ENCODE measurements around the gene LIN54. TPM values are rescaled to one million over a fixed set of nuclear protein-coding genes. Genes with fewer than 3 reads are reported as not detected.

Gene LIN54
- total and polyA plus RNA-seq, 2 of the 13 experiments (the other 11 are each of a cell fraction or from before 2014, with no cell fraction given), result 25.2 to 32.9 TPM

- TF ChIP-seq MAX (IDR thresholded peaks at IDR 0.05) (peak; percentile 32; the same call in 1 of the 2 replicates), GZF1 (CRISPR knock-in tag; IDR thresholded peaks at IDR 0.05) (no peak), ZNF101 (CRISPR knock-in tag; IDR thresholded peaks at IDR 0.05; ENCODE audit: borderline replicate concordance, low read depth) (no peak), MBD4 (IDR thresholded peaks at IDR 0.05; ENCODE audit: borderline replicate concordance, low read length) (peak; percentile 59; the same call in 1 of the 2 replicates), CREB3 (CRISPR knock-in tag; IDR thresholded peaks at IDR 0.05) (no peak), REPIN1 (CRISPR knock-in tag; IDR thresholded peaks at IDR 0.05; ENCODE audit: borderline replicate concordance, low read depth) (0 out of 2 replicates have a peak, but pooled peaks have one; percentile 24), ZNF83 (CRISPR knock-in tag; IDR thresholded peaks at IDR 0.05; ENCODE audit: borderline replicate concordance) (no peak), ISL2 (CRISPR knock-in tag; IDR thresholded peaks at IDR 0.05) (no peak), ZNF883 (CRISPR knock-in tag; IDR thresholded peaks at IDR 0.05; ENCODE audit: not compliant biosample characterization) (no peak), NFATC3 (CRISPR knock-in tag; IDR thresholded peaks at IDR 0.05) (no peak), ARID3A (IDR thresholded peaks at IDR 0.05; ENCODE audit: low read depth, low read length) (peak; percentile 69), MED1 (CRISPR knock-in tag; IDR thresholded peaks at IDR 0.05) (no peak), HNRNPUL1 (IDR thresholded peaks at IDR 0.05; ENCODE audit: low read depth, low read length) (0 out of 2 replicates have a peak, but pooled peaks have one; percentile 53), RBFOX2 (IDR thresholded peaks at IDR 0.05; ENCODE audit: low read depth, low read length) (peak; percentile 77), ZMYM3 (CRISPR knock-in tag; IDR thresholded peaks at IDR 0.05) (no peak)
- TF ChIP-seq, protein P1, sequence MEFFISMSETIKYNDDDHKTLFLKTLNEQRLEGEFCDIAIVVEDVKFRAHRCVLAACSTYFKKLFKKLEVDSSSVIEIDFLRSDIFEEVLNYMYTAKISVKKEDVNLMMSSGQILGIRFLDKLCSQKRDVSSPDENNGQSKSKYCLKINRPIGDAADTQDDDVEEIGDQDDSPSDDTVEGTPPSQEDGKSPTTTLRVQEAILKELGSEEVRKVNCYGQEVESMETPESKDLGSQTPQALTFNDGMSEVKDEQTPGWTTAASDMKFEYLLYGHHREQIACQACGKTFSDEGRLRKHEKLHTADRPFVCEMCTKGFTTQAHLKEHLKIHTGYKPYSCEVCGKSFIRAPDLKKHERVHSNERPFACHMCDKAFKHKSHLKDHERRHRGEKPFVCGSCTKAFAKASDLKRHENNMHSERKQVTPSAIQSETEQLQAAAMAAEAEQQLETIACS (CRISPR knock-in tag; IDR thresholded peaks at IDR 0.05), result no peak
- TF ChIP-seq, protein P2, sequence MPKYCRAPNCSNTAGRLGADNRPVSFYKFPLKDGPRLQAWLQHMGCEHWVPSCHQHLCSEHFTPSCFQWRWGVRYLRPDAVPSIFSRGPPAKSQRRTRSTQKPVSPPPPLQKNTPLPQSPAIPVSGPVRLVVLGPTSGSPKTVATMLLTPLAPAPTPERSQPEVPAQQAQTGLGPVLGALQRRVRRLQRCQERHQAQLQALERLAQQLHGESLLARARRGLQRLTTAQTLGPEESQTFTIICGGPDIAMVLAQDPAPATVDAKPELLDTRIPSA (CRISPR knock-in tag; IDR thresholded peaks at IDR 0.05; ENCODE audit: borderline replicate concordance), result no peak
- TF ChIP-seq, protein P3, sequence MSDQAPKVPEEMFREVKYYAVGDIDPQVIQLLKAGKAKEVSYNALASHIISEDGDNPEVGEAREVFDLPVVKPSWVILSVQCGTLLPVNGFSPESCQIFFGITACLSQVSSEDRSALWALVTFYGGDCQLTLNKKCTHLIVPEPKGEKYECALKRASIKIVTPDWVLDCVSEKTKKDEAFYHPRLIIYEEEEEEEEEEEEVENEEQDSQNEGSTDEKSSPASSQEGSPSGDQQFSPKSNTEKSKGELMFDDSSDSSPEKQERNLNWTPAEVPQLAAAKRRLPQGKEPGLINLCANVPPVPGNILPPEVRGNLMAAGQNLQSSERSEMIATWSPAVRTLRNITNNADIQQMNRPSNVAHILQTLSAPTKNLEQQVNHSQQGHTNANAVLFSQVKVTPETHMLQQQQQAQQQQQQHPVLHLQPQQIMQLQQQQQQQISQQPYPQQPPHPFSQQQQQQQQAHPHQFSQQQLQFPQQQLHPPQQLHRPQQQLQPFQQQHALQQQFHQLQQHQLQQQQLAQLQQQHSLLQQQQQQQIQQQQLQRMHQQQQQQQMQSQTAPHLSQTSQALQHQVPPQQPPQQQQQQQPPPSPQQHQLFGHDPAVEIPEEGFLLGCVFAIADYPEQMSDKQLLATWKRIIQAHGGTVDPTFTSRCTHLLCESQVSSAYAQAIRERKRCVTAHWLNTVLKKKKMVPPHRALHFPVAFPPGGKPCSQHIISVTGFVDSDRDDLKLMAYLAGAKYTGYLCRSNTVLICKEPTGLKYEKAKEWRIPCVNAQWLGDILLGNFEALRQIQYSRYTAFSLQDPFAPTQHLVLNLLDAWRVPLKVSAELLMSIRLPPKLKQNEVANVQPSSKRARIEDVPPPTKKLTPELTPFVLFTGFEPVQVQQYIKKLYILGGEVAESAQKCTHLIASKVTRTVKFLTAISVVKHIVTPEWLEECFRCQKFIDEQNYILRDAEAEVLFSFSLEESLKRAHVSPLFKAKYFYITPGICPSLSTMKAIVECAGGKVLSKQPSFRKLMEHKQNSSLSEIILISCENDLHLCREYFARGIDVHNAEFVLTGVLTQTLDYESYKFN (CRISPR knock-in tag; conservative IDR thresholded peaks at IDR 0.05), result peak; percentile 32; the same call in 1 of the 2 replicates
- TF ChIP-seq, protein P4, sequence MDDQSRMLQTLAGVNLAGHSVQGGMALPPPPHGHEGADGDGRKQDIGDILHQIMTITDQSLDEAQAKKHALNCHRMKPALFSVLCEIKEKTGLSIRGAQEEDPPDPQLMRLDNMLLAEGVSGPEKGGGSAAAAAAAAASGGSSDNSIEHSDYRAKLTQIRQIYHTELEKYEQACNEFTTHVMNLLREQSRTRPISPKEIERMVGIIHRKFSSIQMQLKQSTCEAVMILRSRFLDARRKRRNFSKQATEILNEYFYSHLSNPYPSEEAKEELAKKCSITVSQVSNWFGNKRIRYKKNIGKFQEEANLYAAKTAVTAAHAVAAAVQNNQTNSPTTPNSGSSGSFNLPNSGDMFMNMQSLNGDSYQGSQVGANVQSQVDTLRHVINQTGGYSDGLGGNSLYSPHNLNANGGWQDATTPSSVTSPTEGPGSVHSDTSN (CRISPR knock-in tag; IDR thresholded peaks at IDR 0.05; ENCODE audit: borderline replicate concordance), result no peak
Measured at GRCh38 chr4:82886147-82886942, 124.3 kb downstream of the LIN54 start (continued).
